Stimulated activated CD4-positive, alpha-beta T cell treated with anti-CD3 and anti-CD28 coated beads, TNF-alpha, amount 100 ng/mL, for 24 hours (primary cell): ENCODE measurements around the gene CD247.

ENCODE experiments used
- DNase-seq, 3 experiments: peaks; one replicate each; pipeline ENCODE4 v3.0.0-alpha.2; 2020; ENCODE audit warnings: low read depth in 3 of 3

CD247 gene

GRCh38 chr1:167463080-167463479, 55.2 kb downstream of the CD247 start:
- DNase-seq = no peak

- no peak for DNase-seq
These were observed 56.0 kb downstream of the CD247 start for GRCh38 chr1:167462341-167462740.

GRCh38 chr1:167460836-167461235, 57.5 kb downstream of the CD247 start:
- DNase-seq = peak in 2 of 3 experiments; percentile 33 to 45

- no peak for DNase-seq
These were observed 60.3 kb downstream of the CD247 start for GRCh38 chr1:167457936-167458584.

GRCh38 chr1:167456926-167457325, 61.4 kb downstream of the CD247 start:
- no peak for DNase-seq

GRCh38 chr1:167456524-167456923, 61.8 kb downstream of the CD247 start:
- no peak for DNase-seq

GRCh38 chr1:167455786-167456446, 62.4 kb downstream of the CD247 start:
- peak in 1 of 3 experiments; percentile 44 for DNase-seq

GRCh38 chr1:167454894-167455785, 63.2 kb downstream of the CD247 start:
- DNase-seq = peak; percentile 46 to 74 (median 55)

GRCh38 chr1:167454304-167454893, 63.9 kb downstream of the CD247 start:
- DNase-seq = no peak

GRCh38 chr1:167453123-167453522, 65.2 kb downstream of the CD247 start:
- no peak for DNase-seq

GRCh38 chr1:167452483-167452882, 65.8 kb downstream of the CD247 start:
- no peak for DNase-seq

- DNase-seq = no peak
These were observed 67.5 kb downstream of the CD247 start for GRCh38 chr1:167450843-167451242.

- DNase-seq = peak; percentile 44 to 66 (median 57)
These were observed 70.7 kb downstream of the CD247 start for GRCh38 chr1:167447521-167448136.

- DNase-seq = no peak
These were observed 71.4 kb downstream of the CD247 start for GRCh38 chr1:167446966-167447365.

GRCh38 chr1:167443757-167444156, 74.6 kb downstream of the CD247 start:
- DNase-seq = no peak

- DNase-seq = no peak
These were observed 75.3 kb downstream of the CD247 start for GRCh38 chr1:167442854-167443565.

- peak; percentile 77 to 85 (median 80) for DNase-seq
These were observed 76.0 kb downstream of the CD247 start for GRCh38 chr1:167442142-167442848.

GRCh38 chr1:167441222-167441621, 77.1 kb downstream of the CD247 start:
- no peak for DNase-seq

GRCh38 chr1:167440776-167441175, 77.6 kb downstream of the CD247 start:
- no peak for DNase-seq

- no peak for DNase-seq
These were observed 78.0 kb downstream of the CD247 start for GRCh38 chr1:167440345-167440744.
